ENCODE results near the gene DSE.

DSE gene

DNA sequence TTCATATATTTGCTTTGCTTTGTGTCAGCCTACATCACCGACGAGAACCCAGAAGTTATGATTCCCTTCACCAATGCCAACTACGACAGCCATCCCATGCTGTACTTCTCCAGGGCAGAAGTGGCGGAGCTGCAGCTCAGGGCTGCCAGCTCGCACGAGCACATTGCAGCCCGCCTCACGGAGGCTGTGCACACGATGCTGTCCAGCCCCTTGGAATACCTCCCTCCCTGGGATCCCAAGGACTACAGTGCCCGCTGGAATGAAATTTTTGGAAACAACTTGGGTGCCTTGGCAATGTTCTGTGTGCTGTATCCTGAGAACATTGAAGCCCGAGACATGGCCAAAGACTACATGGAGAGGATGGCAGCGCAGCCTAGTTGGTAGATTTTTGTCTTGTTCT is 28.5 kb downstream of the DSE start:
- Histone ChIP-seq H3K9ac (ENCODE audit: low read length) (no peak overlapping the region), H3K4me1 (ENCODE audit: control insufficient read depth, insufficient read depth, low read length) (peaks cover 20% of the 10 kb centered on the region), H3K27me3 (ENCODE audit: control insufficient read depth, insufficient read depth, low read length) (no peaks in the 10 kb centered on the region), H3K4me3 (ENCODE audit: low read depth, low read length) (no peak overlapping the region), H3K27ac (ENCODE audit: low read depth, low read length) (no peak overlapping the region), H3K36me3 (ENCODE audit: control insufficient read depth, insufficient read depth, low read length) (peaks cover 10% of the 10 kb centered on the region), H3K9me3 (ENCODE audit: control insufficient read depth, insufficient read depth, low read depth, low read length) (no peaks in the 10 kb centered on the region)

DNA sequence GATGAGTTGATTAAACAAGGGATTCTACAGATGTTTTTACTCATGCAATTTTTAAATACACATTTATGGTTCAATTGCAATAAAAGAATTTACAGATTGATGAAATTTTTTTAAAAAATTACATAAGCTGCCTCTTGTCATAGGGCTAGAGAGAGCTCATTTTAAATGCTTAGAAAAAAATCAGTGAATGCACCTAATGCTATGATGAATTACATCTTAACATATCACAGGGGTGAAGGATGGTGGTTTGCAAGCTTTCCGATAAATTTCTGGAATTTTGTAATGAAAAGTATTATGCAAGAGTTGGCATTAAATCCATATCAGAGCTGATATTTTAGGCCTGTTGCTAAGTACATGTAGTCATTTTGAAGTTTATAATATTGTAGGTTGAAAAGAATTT is 29.6 kb downstream of the DSE start:
- H3K4me3 ChIP-seq (ENCODE audit: low read depth, low read length): no peak overlapping the region
- no peak overlapping the region for H3K27ac ChIP-seq (ENCODE audit: low read depth, low read length)
- H3K36me3 ChIP-seq (ENCODE audit: control insufficient read depth, insufficient read depth, low read length): peaks cover 10% of the 10 kb centered on the region
- no peaks in the 10 kb centered on the region for H3K27me3 ChIP-seq (ENCODE audit: control insufficient read depth, insufficient read depth, low read length)
- H3K4me1 ChIP-seq (ENCODE audit: control insufficient read depth, insufficient read depth, low read length): peaks cover 24% of the 10 kb centered on the region
- no peaks in the 10 kb centered on the region for H3K9me3 ChIP-seq (ENCODE audit: control insufficient read depth, insufficient read depth, low read depth, low read length)
- H3K9ac ChIP-seq (ENCODE audit: low read length): no peak overlapping the region

GRCh38 chr6:116402108-116402937 is 31.6 kb downstream of the DSE start:
- H3K4me1 ChIP-seq (ENCODE audit: control insufficient read depth, insufficient read depth, low read length): peaks cover 34% of the 10 kb centered on the region
- no peak overlapping the region for H3K9ac ChIP-seq (ENCODE audit: low read length)
- H3K27ac ChIP-seq (ENCODE audit: low read depth, low read length): no peak overlapping the region
- H3K4me3 ChIP-seq (ENCODE audit: low read depth, low read length): no peak overlapping the region
- H3K9me3 ChIP-seq (ENCODE audit: control insufficient read depth, insufficient read depth, low read depth, low read length): no peaks in the 10 kb centered on the region
- no peaks in the 10 kb centered on the region for H3K27me3 ChIP-seq (ENCODE audit: control insufficient read depth, insufficient read depth, low read length)
- peaks cover 10% of the 10 kb centered on the region for H3K36me3 ChIP-seq (ENCODE audit: control insufficient read depth, insufficient read depth, low read length)

DNA sequence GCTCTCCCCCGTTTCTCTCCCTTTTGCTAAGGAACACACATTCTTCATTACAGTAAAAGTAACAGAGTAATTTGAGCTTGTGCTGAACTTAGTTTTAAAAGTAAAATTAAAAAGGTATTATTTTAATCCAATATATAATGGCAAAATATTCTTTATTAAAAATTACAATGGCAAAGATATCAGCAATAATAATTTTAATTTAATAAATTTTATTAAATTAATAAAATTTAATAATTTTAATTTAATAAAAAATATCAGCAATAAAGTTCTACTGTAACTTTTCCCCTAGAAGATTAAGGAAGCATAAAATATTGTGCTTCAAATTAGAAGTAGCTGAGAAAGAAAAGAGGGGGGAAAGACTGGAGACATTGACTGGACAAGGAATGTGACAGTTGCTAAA is 32.5 kb downstream of the DSE start:
- H3K27me3 ChIP-seq (ENCODE audit: control insufficient read depth, insufficient read depth, low read length): no peaks in the 10 kb centered on the region
- H3K9ac ChIP-seq (ENCODE audit: low read length): no peak overlapping the region
- H3K27ac ChIP-seq (ENCODE audit: low read depth, low read length): no peak overlapping the region
- peaks cover 10% of the 10 kb centered on the region for H3K36me3 ChIP-seq (ENCODE audit: control insufficient read depth, insufficient read depth, low read length)
- H3K9me3 ChIP-seq (ENCODE audit: control insufficient read depth, insufficient read depth, low read depth, low read length): no peaks in the 10 kb centered on the region
- peaks cover 27% of the 10 kb centered on the region for H3K4me1 ChIP-seq (ENCODE audit: control insufficient read depth, insufficient read depth, low read length)
- no peak overlapping the region for H3K4me3 ChIP-seq (ENCODE audit: low read depth, low read length)

DNA sequence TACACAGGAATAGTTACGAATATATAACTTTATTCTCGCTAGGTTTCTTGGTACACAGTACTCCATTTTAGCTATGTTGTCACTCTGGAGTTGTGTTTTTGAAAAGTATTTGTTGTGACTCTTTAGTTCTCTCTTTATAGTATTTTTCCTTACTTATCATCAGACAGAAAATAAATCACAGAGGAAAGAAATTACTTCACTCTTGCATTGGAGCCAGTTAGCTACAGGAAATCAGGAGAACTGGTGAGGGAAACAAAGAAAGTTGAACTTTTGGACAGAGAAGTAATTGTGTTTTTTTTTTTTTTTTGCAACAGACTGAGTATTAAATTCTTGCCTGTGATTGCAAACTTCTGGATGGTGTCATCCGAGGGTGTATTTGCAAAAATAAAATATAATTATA is 33.9 kb downstream of the DSE start:
- Histone ChIP-seq H3K27ac (ENCODE audit: low read depth, low read length) (no peak overlapping the region), H3K27me3 (ENCODE audit: control insufficient read depth, insufficient read depth, low read length) (no peaks in the 10 kb centered on the region), H3K9ac (ENCODE audit: low read length) (no peak overlapping the region), H3K4me1 (ENCODE audit: control insufficient read depth, insufficient read depth, low read length) (peaks cover 17% of the 10 kb centered on the region), H3K4me3 (ENCODE audit: low read depth, low read length) (no peak overlapping the region), H3K9me3 (ENCODE audit: control insufficient read depth, insufficient read depth, low read depth, low read length) (no peaks in the 10 kb centered on the region), H3K36me3 (ENCODE audit: control insufficient read depth, insufficient read depth, low read length) (peaks cover 10% of the 10 kb centered on the region)

- H3K36me3 ChIP-seq (ENCODE audit: control insufficient read depth, insufficient read depth, low read length): 0 out of 2 replicates have a peak, but pooled peaks cover 7% of the 10 kb centered on the region
- H3K9ac ChIP-seq (ENCODE audit: low read length): no peak overlapping the region
- H3K27me3 ChIP-seq (ENCODE audit: control insufficient read depth, insufficient read depth, low read length): no peaks in the 10 kb centered on the region
- peaks cover 17% of the 10 kb centered on the region for H3K4me1 ChIP-seq (ENCODE audit: control insufficient read depth, insufficient read depth, low read length)
- no peak overlapping the region for H3K27ac ChIP-seq (ENCODE audit: low read depth, low read length)
- no peaks in the 10 kb centered on the region for H3K9me3 ChIP-seq (ENCODE audit: control insufficient read depth, insufficient read depth, low read depth, low read length)
- no peak overlapping the region for H3K4me3 ChIP-seq (ENCODE audit: low read depth, low read length)
Observed at GRCh38 chr6:116405138-116405537, 34.4 kb downstream of the DSE start.

- H3K36me3 ChIP-seq (ENCODE audit: control insufficient read depth, insufficient read depth, low read length): 0 out of 2 replicates have a peak, but pooled peaks cover 7% of the 10 kb centered on the region
- no peak overlapping the region for H3K9ac ChIP-seq (ENCODE audit: low read length)
- no peaks in the 10 kb centered on the region for H3K9me3 ChIP-seq (ENCODE audit: control insufficient read depth, insufficient read depth, low read depth, low read length)
- no peaks in the 10 kb centered on the region for H3K27me3 ChIP-seq (ENCODE audit: control insufficient read depth, insufficient read depth, low read length)
- no peak overlapping the region for H3K27ac ChIP-seq (ENCODE audit: low read depth, low read length)
- H3K4me3 ChIP-seq (ENCODE audit: low read depth, low read length): no peak overlapping the region
- peaks cover 17% of the 10 kb centered on the region for H3K4me1 ChIP-seq (ENCODE audit: control insufficient read depth, insufficient read depth, low read length)
Observed at GRCh38 chr6:116405652-116406356, 35.1 kb downstream of the DSE start.

DNA sequence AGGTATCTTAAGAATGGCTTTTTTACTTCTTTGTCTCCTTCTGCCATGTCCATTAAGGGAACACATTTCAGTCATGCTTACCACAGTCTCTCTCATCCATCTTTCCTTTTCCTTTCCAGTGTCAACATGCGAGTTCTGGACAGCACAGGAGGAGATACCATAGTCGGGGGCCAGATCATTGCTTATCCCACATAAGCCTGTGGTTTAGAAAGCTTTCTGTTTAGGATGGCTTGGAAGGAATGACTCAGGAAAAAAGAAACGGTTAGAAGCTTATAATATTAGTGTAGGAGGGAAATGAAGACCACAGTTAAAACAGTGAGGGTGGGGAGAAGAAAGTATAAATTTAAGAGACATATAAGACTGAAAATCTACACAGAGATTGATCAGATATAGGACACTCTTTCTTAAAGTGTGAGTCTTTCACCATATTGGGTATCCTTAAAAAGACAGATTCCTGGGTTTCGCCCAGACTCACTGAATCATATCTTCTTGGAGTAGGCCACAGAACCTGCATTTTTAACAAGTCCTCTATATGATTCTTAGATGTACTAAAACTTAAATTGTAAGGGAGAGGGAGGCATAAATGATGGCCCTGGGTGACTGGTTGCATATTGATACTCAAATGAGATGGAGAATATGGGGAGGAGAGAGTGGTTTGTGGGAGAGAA is 36.1 kb downstream of the DSE start:
- Histone ChIP-seq H3K27me3 (ENCODE audit: control insufficient read depth, insufficient read depth, low read length) (no peaks in the 10 kb centered on the region), H3K4me3 (ENCODE audit: low read depth, low read length) (no peak overlapping the region), H3K9ac (ENCODE audit: low read length) (no peak overlapping the region), H3K36me3 (ENCODE audit: control insufficient read depth, insufficient read depth, low read length) (0 out of 2 replicates have a peak, but pooled peaks cover 7% of the 10 kb centered on the region), H3K27ac (ENCODE audit: low read depth, low read length) (no peak overlapping the region), H3K9me3 (ENCODE audit: control insufficient read depth, insufficient read depth, low read depth, low read length) (no peaks in the 10 kb centered on the region), H3K4me1 (ENCODE audit: control insufficient read depth, insufficient read depth, low read length) (peaks cover 17% of the 10 kb centered on the region)

DNA sequence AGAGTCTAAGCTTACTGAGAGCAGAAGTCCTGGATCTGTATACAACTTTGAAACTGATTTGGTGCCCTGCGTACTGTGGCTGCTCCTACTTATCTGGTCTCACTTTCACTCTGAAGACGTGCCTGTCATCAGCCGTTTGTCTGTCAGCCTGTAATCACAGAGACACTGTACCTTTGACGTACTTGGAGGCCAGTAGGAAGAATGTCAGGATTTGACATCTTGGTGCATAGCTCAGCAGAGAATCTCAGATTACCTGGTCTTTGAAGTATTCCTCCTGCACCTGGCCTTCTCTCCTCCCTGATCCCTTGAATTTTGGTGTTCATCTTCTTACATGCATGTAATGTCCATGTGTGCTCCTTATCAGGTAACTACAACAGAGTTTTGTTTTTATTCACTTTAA is 37.7 kb downstream of the DSE start:
- Histone ChIP-seq H3K9me3 (ENCODE audit: control insufficient read depth, insufficient read depth, low read depth, low read length) (no peaks in the 10 kb centered on the region), H3K9ac (ENCODE audit: low read length) (no peak overlapping the region), H3K27ac (ENCODE audit: low read depth, low read length) (no peak overlapping the region), H3K4me3 (ENCODE audit: low read depth, low read length) (no peak overlapping the region), H3K27me3 (ENCODE audit: control insufficient read depth, insufficient read depth, low read length) (no peaks in the 10 kb centered on the region), H3K4me1 (ENCODE audit: control insufficient read depth, insufficient read depth, low read length) (peaks cover 20% of the 10 kb centered on the region), H3K36me3 (ENCODE audit: control insufficient read depth, insufficient read depth, low read length) (0 out of 2 replicates have a peak, but pooled peaks cover 7% of the 10 kb centered on the region)

- Histone ChIP-seq H3K9me3 (ENCODE audit: control insufficient read depth, insufficient read depth, low read depth, low read length) (no peaks in the 10 kb centered on the region), H3K27ac (ENCODE audit: low read depth, low read length) (no peak overlapping the region), H3K9ac (ENCODE audit: low read length) (no peak overlapping the region), H3K4me1 (ENCODE audit: control insufficient read depth, insufficient read depth, low read length) (peaks cover 20% of the 10 kb centered on the region), H3K27me3 (ENCODE audit: control insufficient read depth, insufficient read depth, low read length) (no peaks in the 10 kb centered on the region), H3K36me3 (ENCODE audit: control insufficient read depth, insufficient read depth, low read length) (0 out of 2 replicates have a peak, but pooled peaks cover 7% of the 10 kb centered on the region), H3K4me3 (ENCODE audit: low read depth, low read length) (no peak overlapping the region)
Observed at GRCh38 chr6:116409756-116410155, 39.0 kb downstream of the DSE start.

DNA sequence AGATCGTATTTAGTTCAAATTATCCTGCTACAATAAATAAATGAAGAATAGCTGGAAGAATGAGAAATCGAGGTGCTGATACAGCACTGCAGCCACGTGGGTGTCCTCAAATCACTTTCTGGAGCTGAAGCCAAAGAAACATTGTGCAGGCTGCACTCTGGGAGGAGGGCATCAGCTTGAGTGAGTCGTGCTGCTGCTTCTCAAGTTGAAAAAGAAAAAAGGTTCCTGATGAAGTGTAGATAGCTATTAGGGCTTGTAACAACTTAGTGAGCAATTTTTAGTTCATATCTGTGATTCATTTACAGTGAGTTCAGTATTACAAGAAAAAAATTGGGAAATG is 40.5 kb downstream of the DSE start:
- no peaks in the 10 kb centered on the region for H3K9me3 ChIP-seq (ENCODE audit: control insufficient read depth, insufficient read depth, low read depth, low read length)
- no peak overlapping the region for H3K27ac ChIP-seq (ENCODE audit: low read depth, low read length)
- 0 out of 2 replicates have a peak, but pooled peaks cover 7% of the 10 kb centered on the region for H3K36me3 ChIP-seq (ENCODE audit: control insufficient read depth, insufficient read depth, low read length)
- H3K27me3 ChIP-seq (ENCODE audit: control insufficient read depth, insufficient read depth, low read length): no peaks in the 10 kb centered on the region
- H3K4me3 ChIP-seq (ENCODE audit: low read depth, low read length): no peak overlapping the region
- H3K4me1 ChIP-seq (ENCODE audit: control insufficient read depth, insufficient read depth, low read length): peaks cover 13% of the 10 kb centered on the region
- no peak overlapping the region for H3K9ac ChIP-seq (ENCODE audit: low read length)
